Measurements from ENCODE around the gene BIRC3. TPM values are rescaled to one million over a fixed set of nuclear protein-coding genes. Genes with fewer than 3 reads are reported as not detected.

The BIRC3 gene
- total and polyA plus RNA-seq, 2 of the 4 experiments (the other 2 are of a cell fraction) = 2.2 to 5.0 TPM

DNA sequence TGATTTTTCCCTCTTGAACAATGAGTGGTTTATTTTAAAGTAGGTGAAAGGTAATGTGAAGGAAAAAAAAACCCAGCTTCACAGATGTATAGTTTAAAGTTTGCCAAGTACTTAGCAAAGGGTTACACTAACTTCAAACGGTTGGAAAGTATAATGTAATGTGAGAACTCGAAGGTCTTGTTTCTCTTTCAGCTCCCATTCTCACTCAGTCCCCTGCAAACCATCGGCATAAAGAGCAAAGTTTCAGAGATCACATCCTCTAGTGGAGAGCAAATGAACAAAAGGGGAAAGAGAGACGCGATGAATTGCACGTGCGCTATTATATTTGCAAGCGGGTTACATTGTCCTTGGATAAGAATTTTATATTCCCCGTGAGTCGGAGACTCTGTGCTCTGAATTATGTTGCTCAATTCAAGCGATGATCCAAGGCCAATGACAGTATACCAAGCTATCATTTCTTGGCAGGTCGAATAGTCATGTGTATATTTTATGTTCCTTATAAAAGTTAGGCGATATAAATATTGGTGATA, 37.6 kb upstream of the BIRC3 start:
- 20% methylated on average over 5 of the region's 13 CpGs; no CpG with 5 or more reads in 1 of the 2 experiments for WGBS, 2 experiments (ENCODE audit: extremely low coverage in 2 of 2, insufficient read length in 1 of 2)
- no peaks in the 10 kb centered on the region for H3K27me3 ChIP-seq (ENCODE audit: control insufficient read depth, insufficient read depth, low read length)
- H2BK15ac ChIP-seq (ENCODE audit: low read depth, low read length) = no peak overlapping the region
- dilution Hi-C loops (cut with HindIII; ENCODE audit: low sequenced_read_pairs, unreplicated experiment) (no loop called here), in situ Hi-C loops (cut with MboI; ENCODE audit: low sequenced_read_pairs) (loop anchor here (25.0 kb wide), 1 partner anchor 108 kb away; no protein-coding TSS in a partner anchor), intact Hi-C loops (cut with micrococcal nuclease) (loop anchor here (1.0 to 10.0 kb wide), 2 partner anchors 167 to 415 kb away; no protein-coding TSS in a partner anchor)
- peaks cover 5% of the 10 kb centered on the region; the same call in 1 of the 2 replicates for H3K9me1 ChIP-seq (ENCODE audit: insufficient read depth, low read length)
- peak overlapping the region; percentile 5 for H2AFZ ChIP-seq (replicated peaks; ENCODE audit: low read length, poor library complexity)
- no peak overlapping the region for H4K5ac ChIP-seq (ENCODE audit: low read depth, low read length)
- H3K79me1 ChIP-seq (ENCODE audit: low read depth in 1 of 2, low read length in 2 of 2) = no peaks in the 10 kb centered on the region
- H3K18ac ChIP-seq (ENCODE audit: low read depth, low read length) = no peak overlapping the region
- peak overlapping the region; percentile 1; the same call in 1 of the 2 replicates for H3K9ac ChIP-seq (ENCODE audit: low read depth, low read length)
- H3K4me1 ChIP-seq (ENCODE audit: control insufficient read depth, insufficient read depth, low read length) = peaks cover 6% of the 10 kb centered on the region
- H2BK5ac ChIP-seq (ENCODE audit: low read depth, low read length, poor library complexity, severe bottlenecking) = peak overlapping the region; percentile 69
- peak overlapping the region; percentile 35; the same call in 1 of the 2 replicates for H3K4me3 ChIP-seq (ENCODE audit: insufficient read depth, low read depth, low read length)
- no peak overlapping the region for H2AK9ac ChIP-seq (replicated peaks; ENCODE audit: low read depth, low read length, poor library complexity)
- ChIA-PET POLR2A (ENCODE audit: unreplicated experiment) (no interaction called here), CTCF (interaction anchor here (0.6 to 2.8 kb wide), 4 partner anchors 9 to 480 kb away, joined by 3 to 14 read pairs (median 6); no protein-coding TSS in a partner anchor)
- H2BK120ac ChIP-seq (ENCODE audit: low read depth, low read length) = peak overlapping the region; percentile 21; the same call in 1 of the 2 replicates
- no TSS peak for BruUV-seq (replicated peaks)
- no peak overlapping the region for H2AK5ac ChIP-seq (ENCODE audit: low read depth, low read length)
- no peak overlapping the region for H4K91ac ChIP-seq (ENCODE audit: insufficient read depth, low read depth, low read length)
- H3K4ac ChIP-seq (ENCODE audit: low read depth, low read length) = no peak overlapping the region
- no peak overlapping the region for H2BK20ac ChIP-seq (ENCODE audit: low read depth, low read length)
- peak overlapping the region in 1 of 2 experiments; percentile 25; a peak in 2 of 4 replicates for H4K8ac ChIP-seq (ENCODE audit: low read depth in 2 of 2, low read length in 2 of 2)
- no peaks in the 10 kb centered on the region for H3K36me3 ChIP-seq (ENCODE audit: control insufficient read depth, insufficient read depth, low read length)
- no peak overlapping the region for H3K27ac ChIP-seq (ENCODE audit: insufficient read depth, low read length)
- no peak for TF ChIP-seq RCOR1 (IDR thresholded peaks at IDR 0.05; ENCODE audit: insufficient replicate concordance, low read length)
- TF ChIP-seq CEBPB (IDR thresholded peaks at IDR 0.05; ENCODE audit: low read depth, low read length) = peak; percentile 80
- peak; percentile 90 for TF ChIP-seq BHLHE40 (IDR thresholded peaks at IDR 0.05; ENCODE audit: low read depth, low read length)
- TF ChIP-seq, protein P1, sequence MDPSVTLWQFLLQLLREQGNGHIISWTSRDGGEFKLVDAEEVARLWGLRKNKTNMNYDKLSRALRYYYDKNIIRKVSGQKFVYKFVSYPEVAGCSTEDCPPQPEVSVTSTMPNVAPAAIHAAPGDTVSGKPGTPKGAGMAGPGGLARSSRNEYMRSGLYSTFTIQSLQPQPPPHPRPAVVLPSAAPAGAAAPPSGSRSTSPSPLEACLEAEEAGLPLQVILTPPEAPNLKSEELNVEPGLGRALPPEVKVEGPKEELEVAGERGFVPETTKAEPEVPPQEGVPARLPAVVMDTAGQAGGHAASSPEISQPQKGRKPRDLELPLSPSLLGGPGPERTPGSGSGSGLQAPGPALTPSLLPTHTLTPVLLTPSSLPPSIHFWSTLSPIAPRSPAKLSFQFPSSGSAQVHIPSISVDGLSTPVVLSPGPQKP (IDR thresholded peaks at IDR 0.05; ENCODE audit: borderline replicate concordance, low read depth, low read length) = no peak
- TF ChIP-seq, protein P2, sequence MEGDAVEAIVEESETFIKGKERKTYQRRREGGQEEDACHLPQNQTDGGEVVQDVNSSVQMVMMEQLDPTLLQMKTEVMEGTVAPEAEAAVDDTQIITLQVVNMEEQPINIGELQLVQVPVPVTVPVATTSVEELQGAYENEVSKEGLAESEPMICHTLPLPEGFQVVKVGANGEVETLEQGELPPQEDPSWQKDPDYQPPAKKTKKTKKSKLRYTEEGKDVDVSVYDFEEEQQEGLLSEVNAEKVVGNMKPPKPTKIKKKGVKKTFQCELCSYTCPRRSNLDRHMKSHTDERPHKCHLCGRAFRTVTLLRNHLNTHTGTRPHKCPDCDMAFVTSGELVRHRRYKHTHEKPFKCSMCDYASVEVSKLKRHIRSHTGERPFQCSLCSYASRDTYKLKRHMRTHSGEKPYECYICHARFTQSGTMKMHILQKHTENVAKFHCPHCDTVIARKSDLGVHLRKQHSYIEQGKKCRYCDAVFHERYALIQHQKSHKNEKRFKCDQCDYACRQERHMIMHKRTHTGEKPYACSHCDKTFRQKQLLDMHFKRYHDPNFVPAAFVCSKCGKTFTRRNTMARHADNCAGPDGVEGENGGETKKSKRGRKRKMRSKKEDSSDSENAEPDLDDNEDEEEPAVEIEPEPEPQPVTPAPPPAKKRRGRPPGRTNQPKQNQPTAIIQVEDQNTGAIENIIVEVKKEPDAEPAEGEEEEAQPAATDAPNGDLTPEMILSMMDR (conservative IDR thresholded peaks at IDR 0.05; ENCODE audit: low read depth, low read length) = peak; percentile 33
- peak; percentile 39 for TF ChIP-seq RAD21 (IDR thresholded peaks at IDR 0.05; ENCODE audit: low read length)
- TF ChIP-seq RFX5 (IDR thresholded peaks at IDR 0.05; ENCODE audit: low read depth, low read length) = no peak
- H3K14ac ChIP-seq (replicated peaks; ENCODE audit: low read depth, low read length) = peak overlapping the region; percentile 24; the same call in 1 of the 2 replicates
- ATAC-seq (ENCODE audit: low read depth) = peak; percentile 84
- H3K4me2 ChIP-seq (ENCODE audit: low read depth, low read length) = peak overlapping the region; percentile 70
- no peak overlapping the region for H3K56ac ChIP-seq (ENCODE audit: extremely low read depth, insufficient read depth, low read length)
- H4K20me1 ChIP-seq (ENCODE audit: insufficient read depth, low read length) = no peaks in the 10 kb centered on the region
- peak; percentile 84 for DNase-seq
- no peak overlapping the region for H3K23ac ChIP-seq (ENCODE audit: low read depth, low read length)
- H3K9me3 ChIP-seq (ENCODE audit: control insufficient read depth, insufficient read depth, low read length) = no peaks in the 10 kb centered on the region

Data from IMR-90 (cell line).